ENCODE data around the gene MRPS22.

MRPS22 gene

DNA sequence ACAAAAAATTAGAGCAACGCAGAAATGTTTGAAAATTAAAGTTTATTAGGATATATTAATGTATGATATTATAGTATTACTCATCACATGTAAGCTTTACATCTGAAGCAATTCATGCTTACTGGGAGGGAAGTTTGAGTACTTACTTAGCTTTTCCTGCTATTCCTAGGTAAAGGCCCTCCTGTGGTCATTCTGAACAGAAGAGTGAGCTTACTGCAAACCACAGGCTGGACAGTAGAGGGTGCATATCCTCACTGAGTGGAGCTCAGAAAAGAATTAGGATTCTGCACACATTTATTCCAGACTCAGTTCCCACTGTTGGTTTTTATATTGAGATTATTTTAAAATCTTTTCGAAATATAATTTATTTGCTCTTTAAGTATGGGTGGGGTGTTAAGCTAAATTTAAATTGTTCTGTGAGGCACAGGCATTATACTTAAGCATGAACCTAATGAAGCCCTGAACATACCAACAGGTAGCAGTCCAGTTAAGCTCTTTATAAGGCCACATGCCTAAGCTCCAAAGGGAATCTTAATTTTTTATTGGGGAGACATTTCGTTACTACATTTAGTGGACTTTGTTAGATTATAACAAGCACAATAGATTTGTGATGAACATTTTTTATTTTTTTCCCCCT is 10.2 kb downstream of the MRPS22 start:
- no peaks in the 10 kb centered on the region for H3K4me1 ChIP-seq
- no peak overlapping the region for H2AFZ ChIP-seq
- no peaks in the 10 kb centered on the region for H3K79me2 ChIP-seq
- no peaks in the 10 kb centered on the region for H3K27me3 ChIP-seq (ENCODE audit: control insufficient read depth, insufficient read depth, low read length)
- H3K36me3 ChIP-seq (ENCODE audit: control insufficient read depth, insufficient read depth, low read length), result no peaks in the 10 kb centered on the region
- no peaks in the 10 kb centered on the region for H3K9me3 ChIP-seq (ENCODE audit: control insufficient read depth, low read length)
- H3K4me3 ChIP-seq (ENCODE audit: low read depth, low read length), result no peak overlapping the region
- no peak overlapping the region for H3K27ac ChIP-seq
- no peak overlapping the region for H3K9ac ChIP-seq
- H3K4me2 ChIP-seq (ENCODE audit: low read length), result no peak overlapping the region
- TF ChIP-seq, protein P1, sequence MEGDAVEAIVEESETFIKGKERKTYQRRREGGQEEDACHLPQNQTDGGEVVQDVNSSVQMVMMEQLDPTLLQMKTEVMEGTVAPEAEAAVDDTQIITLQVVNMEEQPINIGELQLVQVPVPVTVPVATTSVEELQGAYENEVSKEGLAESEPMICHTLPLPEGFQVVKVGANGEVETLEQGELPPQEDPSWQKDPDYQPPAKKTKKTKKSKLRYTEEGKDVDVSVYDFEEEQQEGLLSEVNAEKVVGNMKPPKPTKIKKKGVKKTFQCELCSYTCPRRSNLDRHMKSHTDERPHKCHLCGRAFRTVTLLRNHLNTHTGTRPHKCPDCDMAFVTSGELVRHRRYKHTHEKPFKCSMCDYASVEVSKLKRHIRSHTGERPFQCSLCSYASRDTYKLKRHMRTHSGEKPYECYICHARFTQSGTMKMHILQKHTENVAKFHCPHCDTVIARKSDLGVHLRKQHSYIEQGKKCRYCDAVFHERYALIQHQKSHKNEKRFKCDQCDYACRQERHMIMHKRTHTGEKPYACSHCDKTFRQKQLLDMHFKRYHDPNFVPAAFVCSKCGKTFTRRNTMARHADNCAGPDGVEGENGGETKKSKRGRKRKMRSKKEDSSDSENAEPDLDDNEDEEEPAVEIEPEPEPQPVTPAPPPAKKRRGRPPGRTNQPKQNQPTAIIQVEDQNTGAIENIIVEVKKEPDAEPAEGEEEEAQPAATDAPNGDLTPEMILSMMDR (IDR thresholded peaks at IDR 0.05), result peak; percentile 62

DNA sequence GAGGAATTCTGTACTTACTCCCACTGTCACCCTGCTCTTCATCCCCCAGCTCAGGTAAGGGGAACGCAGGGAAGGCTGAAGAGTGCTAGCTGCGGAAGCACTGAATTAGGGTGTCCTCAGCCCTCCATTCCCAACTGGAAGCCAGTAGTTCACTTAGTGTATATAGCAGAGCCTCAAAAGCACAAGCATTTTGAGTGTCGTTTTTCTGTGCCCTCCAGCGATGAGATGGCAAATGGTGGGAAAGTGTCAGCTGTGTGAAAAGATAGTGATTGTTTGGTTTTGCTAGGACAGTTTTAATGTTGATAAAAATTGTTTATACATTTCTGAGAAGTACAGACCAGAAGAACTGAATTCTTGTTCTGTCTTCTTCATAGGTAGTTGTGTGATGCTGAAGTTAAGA is 10.8 kb downstream of the MRPS22 start:
- no peaks in the 10 kb centered on the region for H3K79me2 ChIP-seq
- no peak overlapping the region for H3K27ac ChIP-seq
- no peaks in the 10 kb centered on the region for H3K4me1 ChIP-seq
- H3K4me2 ChIP-seq (ENCODE audit: low read length), result no peak overlapping the region
- H3K27me3 ChIP-seq (ENCODE audit: control insufficient read depth, insufficient read depth, low read length), result no peaks in the 10 kb centered on the region
- H2AFZ ChIP-seq, result no peak overlapping the region
- H3K4me3 ChIP-seq (ENCODE audit: low read depth, low read length), result no peak overlapping the region
- TF ChIP-seq, protein P1 (IDR thresholded peaks at IDR 0.05), result no peak
- no peak overlapping the region for H3K9ac ChIP-seq
- H3K36me3 ChIP-seq (ENCODE audit: control insufficient read depth, insufficient read depth, low read length), result no peaks in the 10 kb centered on the region
- no peaks in the 10 kb centered on the region for H3K9me3 ChIP-seq (ENCODE audit: control insufficient read depth, low read length)

DNA sequence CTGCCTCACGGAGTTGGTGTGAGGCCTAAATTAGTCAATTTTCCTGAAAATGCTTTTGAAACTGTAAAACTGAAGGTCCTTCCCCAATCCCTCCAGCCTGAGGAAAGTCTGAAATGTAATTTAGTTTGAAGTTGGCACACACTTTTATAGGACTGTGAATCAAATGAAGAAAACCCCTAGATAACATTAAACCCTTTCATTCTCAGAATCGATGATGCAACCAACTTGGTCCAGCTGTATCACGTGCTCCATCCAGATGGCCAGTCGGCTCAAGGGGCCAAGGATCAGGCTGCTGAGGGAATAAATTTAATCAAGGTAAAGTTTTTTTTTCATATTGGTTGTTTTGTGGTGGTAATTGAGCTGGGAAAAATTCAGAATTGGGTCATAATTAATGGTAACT is 11.7 kb downstream of the MRPS22 start:
- H3K4me2 ChIP-seq (ENCODE audit: low read length), result no peak overlapping the region
- no peak overlapping the region for H2AFZ ChIP-seq
- no peak overlapping the region for H3K4me3 ChIP-seq (ENCODE audit: low read depth, low read length)
- H3K9me3 ChIP-seq (ENCODE audit: control insufficient read depth, low read length), result no peaks in the 10 kb centered on the region
- H3K9ac ChIP-seq, result no peak overlapping the region
- H3K4me1 ChIP-seq, result no peaks in the 10 kb centered on the region
- TF ChIP-seq, protein P1 (IDR thresholded peaks at IDR 0.05), result no peak
- no peak overlapping the region for H3K27ac ChIP-seq
- no peaks in the 10 kb centered on the region for H3K27me3 ChIP-seq (ENCODE audit: control insufficient read depth, insufficient read depth, low read length)
- H3K36me3 ChIP-seq (ENCODE audit: control insufficient read depth, insufficient read depth, low read length), result no peaks in the 10 kb centered on the region
- H3K79me2 ChIP-seq, result no peaks in the 10 kb centered on the region

DNA sequence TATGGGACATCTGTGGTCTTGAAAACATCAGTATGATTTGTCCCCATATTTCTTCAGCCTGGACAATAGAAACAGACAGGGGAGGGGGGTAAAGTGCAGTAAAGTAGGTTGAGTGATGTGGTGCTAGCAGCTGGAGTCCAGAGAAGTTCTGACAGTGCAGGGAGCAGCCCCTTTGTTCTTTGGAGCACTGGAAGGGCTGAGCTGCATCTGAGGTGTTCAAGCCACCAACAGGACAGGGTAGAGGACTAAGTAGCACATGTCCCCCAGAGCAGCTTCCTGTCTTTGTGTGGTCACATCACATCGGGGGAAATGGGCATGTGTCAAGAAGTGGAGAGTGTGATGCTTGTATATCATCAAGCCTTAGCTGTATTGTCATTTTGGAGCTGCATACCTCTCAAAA is 12.1 kb downstream of the MRPS22 start:
- Histone ChIP-seq H3K79me2 (no peaks in the 10 kb centered on the region), H3K36me3 (ENCODE audit: control insufficient read depth, insufficient read depth, low read length) (no peaks in the 10 kb centered on the region)

More for the DNA sequence above, 12.1 kb downstream of the MRPS22 start:
- Histone ChIP-seq H3K4me1 (no peaks in the 10 kb centered on the region), H3K27ac (no peak overlapping the region), H3K4me3 (ENCODE audit: low read depth, low read length) (no peak overlapping the region), H3K27me3 (ENCODE audit: control insufficient read depth, insufficient read depth, low read length) (no peaks in the 10 kb centered on the region), H3K9ac (no peak overlapping the region), H3K9me3 (ENCODE audit: control insufficient read depth, low read length) (no peaks in the 10 kb centered on the region), H2AFZ (no peak overlapping the region), H3K4me2 (ENCODE audit: low read length) (no peak overlapping the region)
- TF ChIP-seq, protein P1 (IDR thresholded peaks at IDR 0.05), result no peak
